ENCODE data around the gene METTL16. TPM values are rescaled to one million over a fixed set of nuclear protein-coding genes. Genes with fewer than 3 reads are reported as not detected.

METTL16 gene, protein sequence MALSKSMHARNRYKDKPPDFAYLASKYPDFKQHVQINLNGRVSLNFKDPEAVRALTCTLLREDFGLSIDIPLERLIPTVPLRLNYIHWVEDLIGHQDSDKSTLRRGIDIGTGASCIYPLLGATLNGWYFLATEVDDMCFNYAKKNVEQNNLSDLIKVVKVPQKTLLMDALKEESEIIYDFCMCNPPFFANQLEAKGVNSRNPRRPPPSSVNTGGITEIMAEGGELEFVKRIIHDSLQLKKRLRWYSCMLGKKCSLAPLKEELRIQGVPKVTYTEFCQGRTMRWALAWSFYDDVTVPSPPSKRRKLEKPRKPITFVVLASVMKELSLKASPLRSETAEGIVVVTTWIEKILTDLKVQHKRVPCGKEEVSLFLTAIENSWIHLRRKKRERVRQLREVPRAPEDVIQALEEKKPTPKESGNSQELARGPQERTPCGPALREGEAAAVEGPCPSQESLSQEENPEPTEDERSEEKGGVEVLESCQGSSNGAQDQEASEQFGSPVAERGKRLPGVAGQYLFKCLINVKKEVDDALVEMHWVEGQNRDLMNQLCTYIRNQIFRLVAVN
- 7.3 and 28.6 TPM in 2 replicates for polyA plus RNA-seq

DNA sequence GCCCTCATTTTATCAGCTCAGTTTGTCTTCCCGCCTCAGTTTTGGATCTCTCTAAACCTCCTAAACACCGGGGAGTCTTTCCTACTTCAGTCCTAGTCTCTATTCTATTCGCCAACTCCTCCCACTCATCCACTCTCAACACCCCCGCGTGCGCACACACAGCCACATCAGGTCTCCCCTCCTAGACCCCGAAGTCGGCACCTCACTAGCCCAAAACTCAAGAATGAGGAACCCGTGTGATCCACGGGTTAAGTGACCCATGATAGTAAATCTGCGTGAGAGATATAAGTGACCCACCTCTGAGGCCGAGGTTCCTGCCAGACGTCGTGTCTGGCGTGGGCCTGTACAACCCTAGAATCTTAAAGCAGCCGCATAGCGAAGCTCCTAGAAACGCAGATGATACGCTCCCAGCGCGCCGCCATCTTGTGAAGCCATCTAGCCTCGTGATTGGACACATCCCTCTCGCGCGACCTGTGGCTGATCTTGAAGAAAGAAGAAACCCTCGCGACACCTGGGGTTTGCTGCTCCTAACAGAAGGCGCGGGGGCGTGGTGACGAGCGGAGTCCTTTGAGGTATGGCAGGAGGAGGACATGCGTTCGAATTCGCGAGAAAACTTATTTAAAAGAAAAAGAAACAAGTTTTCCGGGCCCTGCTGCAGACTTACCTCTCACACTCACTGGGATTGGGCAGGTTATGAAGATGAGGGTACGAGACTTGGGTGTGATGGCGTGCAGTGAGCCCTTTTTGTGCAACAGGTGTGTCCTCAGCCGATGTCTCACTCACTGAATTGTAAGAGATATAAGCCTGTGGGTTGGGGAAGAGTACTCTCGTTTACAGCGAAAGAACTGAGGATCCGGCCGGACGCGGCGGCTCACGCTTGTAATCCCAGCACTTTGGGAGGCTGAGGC lies at the start of gene METTL16:
Gene METTL16 (minus strand): TSS at position 427 of the 908 bp plus-strand sequence. CDS start 9,557 bp downstream, outside the sequence.

DNA sequence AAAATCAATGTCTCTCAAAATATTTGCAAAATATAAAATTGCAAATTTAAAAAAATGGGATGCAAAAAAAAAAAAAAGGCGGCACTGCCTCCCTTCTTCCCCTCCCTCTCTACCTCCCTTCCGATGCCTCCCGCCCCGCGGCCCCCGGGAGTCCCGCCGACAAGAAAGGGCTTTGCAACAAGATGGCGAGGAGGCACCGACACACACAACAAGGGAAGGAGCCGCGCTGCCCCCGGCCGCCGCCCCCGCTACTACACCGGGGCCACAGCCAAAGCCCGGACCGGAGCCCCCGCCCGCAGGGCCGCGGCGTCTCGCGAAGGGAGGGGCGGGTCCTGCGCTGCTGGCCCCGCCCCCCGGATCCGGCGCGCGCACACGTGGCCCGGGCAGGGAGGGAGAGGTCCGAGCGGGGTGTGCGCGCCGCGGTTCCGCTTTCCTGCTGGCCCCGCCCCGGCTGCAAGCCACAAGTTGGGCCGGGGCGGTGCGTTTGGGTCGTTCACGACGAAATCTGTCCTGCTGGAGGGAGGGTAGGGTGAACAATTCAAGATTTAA lies 110.7 kb downstream of the METTL16 start, which contains the start of gene MNT:
Gene MNT (minus strand): TSS at position 184 of the 549 bp plus-strand sequence. CDS start 348 bp downstream, outside the sequence.

Other genes starting within 250 kb of the METTL16 start
- gene SMG6, start 208.1 kb downstream of the METTL16 start, polyA plus RNA-seq = 4.1 and 4.6 TPM in 2 replicates
- 17.4 and 44.1 TPM in 2 replicates for gene SRR, start 207.9 kb downstream of the METTL16 start, polyA plus RNA-seq
- gene TSR1, start 175.4 kb downstream of the METTL16 start, polyA plus RNA-seq = 6.5 and 15.9 TPM in 2 replicates
- 1.1 and 1.8 TPM in 2 replicates for gene SGSM2, start 174.4 kb downstream of the METTL16 start, polyA plus RNA-seq
- 0.28 and 1.5 TPM in 2 replicates for gene MNT, start 110.8 kb downstream of the METTL16 start, polyA plus RNA-seq
- 115 and 116 TPM in 2 replicates for gene PAFAH1B1, start 81.8 kb upstream of the METTL16 start, polyA plus RNA-seq
- 0.77 and 2.4 TPM in 2 replicates for gene CLUH, start 199.9 kb upstream of the METTL16 start, polyA plus RNA-seq
- gene CCDC92B, start 237.8 kb upstream of the METTL16 start, polyA plus RNA-seq = 0.34 and 0.39 TPM in 2 replicates